ENCODE data around the gene MPDZ. TPM values are rescaled to one million over a fixed set of nuclear protein-coding genes. Genes with fewer than 3 reads are reported as not detected.

MPDZ gene
- total RNA-seq, 1 donor from 2014 or later: 31.3 TPM

- Histone ChIP-seq H3K27ac (no peak overlapping the region), H3K4me3 (no peak overlapping the region), H3K9me3 (no peaks in the 10 kb centered on the region), H3K4me1 (no peaks in the 10 kb centered on the region), H3K27me3 (ENCODE audit: low read depth) (no peaks in the 10 kb centered on the region), H3K36me3 (no peaks in the 10 kb centered on the region)
- TF ChIP-seq CTCF (IDR thresholded peaks at IDR 0.05): no peak
- DNase-seq: no peak
- intact Hi-C loops (cut with DNase I): no loop called here
- no peak for ATAC-seq
These were observed 16.1 kb upstream of the MPDZ start for GRCh38 chr9:13295556-13295955.

- intact Hi-C loops (cut with DNase I): no loop called here
These were observed 13.3 kb upstream of the MPDZ start for GRCh38 chr9:13292782-13293181.

GRCh38 chr9:13292158-13292557, 12.7 kb upstream of the MPDZ start:
- DNase-seq (no peak), ATAC-seq (no peak)
- Histone ChIP-seq H3K4me3 (no peak overlapping the region), H3K9me3 (no peaks in the 10 kb centered on the region), H3K4me1 (no peaks in the 10 kb centered on the region), H3K27me3 (ENCODE audit: low read depth) (no peaks in the 10 kb centered on the region), H3K36me3 (no peaks in the 10 kb centered on the region), H3K27ac (no peak overlapping the region)
- no peak for TF ChIP-seq CTCF (IDR thresholded peaks at IDR 0.05)
- intact Hi-C loops (cut with DNase I): no loop called here

More at GRCh38 chr9:13292782-13293181, 13.3 kb upstream of the MPDZ start:
- Histone ChIP-seq H3K27me3 (ENCODE audit: low read depth) (no peaks in the 10 kb centered on the region), H3K27ac (no peak overlapping the region), H3K4me3 (no peak overlapping the region), H3K9me3 (no peaks in the 10 kb centered on the region), H3K4me1 (no peaks in the 10 kb centered on the region), H3K36me3 (no peaks in the 10 kb centered on the region)
- ATAC-seq (no peak), DNase-seq (no peak)
- no peak for TF ChIP-seq CTCF (IDR thresholded peaks at IDR 0.05)

GRCh38 chr9:13291718-13292117, 12.2 kb upstream of the MPDZ start:
- ATAC-seq (no peak), DNase-seq (no peak)
- H3K36me3 ChIP-seq: no peaks in the 10 kb centered on the region
- H3K9me3 ChIP-seq: no peaks in the 10 kb centered on the region
- no peak overlapping the region for H3K27ac ChIP-seq
- H3K27me3 ChIP-seq (ENCODE audit: low read depth): no peaks in the 10 kb centered on the region
- no peak for TF ChIP-seq CTCF (IDR thresholded peaks at IDR 0.05)
- intact Hi-C loops (cut with DNase I): no loop called here
- no peaks in the 10 kb centered on the region for H3K4me1 ChIP-seq
- no peak overlapping the region for H3K4me3 ChIP-seq

GRCh38 chr9:13284011-13284410, 4.5 kb upstream of the MPDZ start:
- TF ChIP-seq CTCF (IDR thresholded peaks at IDR 0.05): no peak
- H3K4me1 ChIP-seq: no peaks in the 10 kb centered on the region
- intact Hi-C loops (cut with DNase I): no loop called here
- H3K9me3 ChIP-seq: no peaks in the 10 kb centered on the region
- H3K36me3 ChIP-seq: no peaks in the 10 kb centered on the region
- H3K27me3 ChIP-seq (ENCODE audit: low read depth): no peaks in the 10 kb centered on the region
- ATAC-seq: no peak
- DNase-seq: no peak
- no peak overlapping the region for H3K4me3 ChIP-seq
- no peak overlapping the region for H3K27ac ChIP-seq

- Histone ChIP-seq H3K36me3 (no peaks in the 10 kb centered on the region), H3K4me1 (no peaks in the 10 kb centered on the region), H3K27ac (no peak overlapping the region), H3K9me3 (no peaks in the 10 kb centered on the region), H3K27me3 (ENCODE audit: low read depth) (no peaks in the 10 kb centered on the region), H3K4me3 (no peak overlapping the region)
- intact Hi-C loops (cut with DNase I): no loop called here
- DNase-seq: no peak
- no peak for TF ChIP-seq CTCF (IDR thresholded peaks at IDR 0.05)
- ATAC-seq: no peak
These were observed 3.5 kb upstream of the MPDZ start for GRCh38 chr9:13282998-13283397.
